IMR-90 (cell line): ENCODE results near the gene SLC35B2. TPM values are rescaled to one million over a fixed set of nuclear protein-coding genes. Genes with fewer than 3 reads are reported as not detected.

Source experiments
- ATAC-seq: fragments of 200-7000 bp; cut with Tn5 transposase; 2 replicates; pipeline ENCODE4 v1.9.1; 2020; ENCODE audit warnings: low read depth, mild to moderate bottlenecking, moderate library complexity
- BruUV-seq: library from RNA; stranded (reverse); fragments of 400-500 nt; replicated peaks from 2 replicates; lab custom pipeline; 2021; lab: Mats Ljungman, UMichigan
- CTCF ChIA-PET: fragments of 300-600 bp; formaldehyde crosslinking; extraction: SDS; loops from one replicate; lab custom pipeline; 2021; ENCODE audit warnings: antibody characterized with exemption; lab: Yijun Ruan, JAX
- POLR2A ChIA-PET: fragments of 300-600 bp; sonication (Branson Sonifier 250); formaldehyde crosslinking; loops from one replicate; lab custom pipeline; 2022; ENCODE audit warnings: antibody characterized with exemption; ENCODE audit not compliant: unreplicated experiment; lab: Charles Lee
- DNase-seq: peaks from one replicate; pipeline ENCODE4 v3.0.0; 2013
- H2AFZ ChIP-seq: replicated peaks from 2 replicates; pipeline ENCODE3; 2013; ENCODE audit warnings: low read length, mild to moderate bottlenecking; ENCODE audit not compliant: poor library complexity
- H2AK5ac ChIP-seq: 2 replicates; pipeline ENCODE4 v1.6.1; 2013; ENCODE audit warnings: low read depth, low read length, inconsistent platforms
- H2AK9ac ChIP-seq: replicated peaks from 2 replicates; pipeline ENCODE3; 2013; ENCODE audit warnings: mild to moderate bottlenecking, low read depth, low read length, moderate library complexity; ENCODE audit not compliant: poor library complexity
- H2BK120ac ChIP-seq: 2 replicates; pipeline ENCODE4 v1.6.1; 2013; ENCODE audit warnings: low read depth, low read length, inconsistent platforms
- H2BK15ac ChIP-seq: 3 replicates; pipeline ENCODE4 v1.6.1; 2013; ENCODE audit warnings: low read depth, low read length, inconsistent platforms
- H2BK20ac ChIP-seq: 2 replicates; pipeline ENCODE4 v1.6.1; 2013; ENCODE audit warnings: low read depth, mild to moderate bottlenecking, inconsistent platforms, low read length, moderate library complexity
- H2BK5ac ChIP-seq: 2 replicates; pipeline ENCODE4 v1.6.1; 2013; ENCODE audit warnings: mild to moderate bottlenecking, low read depth, low read length, inconsistent platforms; ENCODE audit not compliant: poor library complexity, severe bottlenecking
- H3K14ac ChIP-seq: replicated peaks from 2 replicates; pipeline ENCODE4 v1.6.1; 2013; ENCODE audit warnings: low read depth, low read length, inconsistent platforms
- H3K18ac ChIP-seq: 2 replicates; pipeline ENCODE4 v1.6.1; 2013; ENCODE audit warnings: low read depth, low read length, control low read depth
- H3K23ac ChIP-seq: 2 replicates; pipeline ENCODE4 v1.6.1; 2013; ENCODE audit warnings: low read depth, low read length, inconsistent platforms
- H3K27ac ChIP-seq: 2 replicates; pipeline ENCODE4 v1.5.1; 2013; ENCODE audit warnings: mild to moderate bottlenecking, control low read depth, low read length; ENCODE audit not compliant: insufficient read depth
- H3K27me3 ChIP-seq: 2 replicates; pipeline ENCODE4 v1.6.1; 2013; ENCODE audit warnings: low read length; ENCODE audit not compliant: control insufficient read depth, insufficient read depth
- H3K36me3 ChIP-seq: 2 replicates; pipeline ENCODE4 v1.6.1; 2013; ENCODE audit warnings: low read length, mixed read lengths; ENCODE audit not compliant: control insufficient read depth, insufficient read depth
- H3K4ac ChIP-seq: 2 replicates; pipeline ENCODE4 v1.6.1; 2013; ENCODE audit warnings: low read depth, low read length, inconsistent platforms
- H3K4me1 ChIP-seq: 2 replicates; pipeline ENCODE4 v1.6.1; 2013; ENCODE audit warnings: low read length, mixed read lengths; ENCODE audit not compliant: control insufficient read depth, insufficient read depth
- H3K4me2 ChIP-seq: 2 replicates; pipeline ENCODE4 v1.6.1; 2013; ENCODE audit warnings: low read depth, mild to moderate bottlenecking, control low read depth, low read length, moderate library complexity
- H3K4me3 ChIP-seq: 2 replicates; pipeline ENCODE4 v1.5.1; 2013; ENCODE audit warnings: low read depth, mild to moderate bottlenecking, control low read depth, low read length, moderate library complexity; ENCODE audit not compliant: insufficient read depth
- H3K56ac ChIP-seq: 2 replicates; pipeline ENCODE4 v1.6.1; 2013; ENCODE audit warnings: low read length, inconsistent platforms; ENCODE audit not compliant: insufficient read depth; ENCODE audit errors: extremely low read depth
- H3K79me1 ChIP-seq, 2 experiments: 2 replicates each; pipeline ENCODE4 v1.6.1; 2013; ENCODE audit warnings: low read length in 2 of 2, inconsistent platforms in 1 of 2, low read depth in 1 of 2
- H3K9ac ChIP-seq: 2 replicates; pipeline ENCODE4 v1.6.1; 2013; ENCODE audit warnings: low read depth, low read length, control low read depth
- H3K9me1 ChIP-seq: 2 replicates; pipeline ENCODE4 v1.6.1; 2013; ENCODE audit warnings: low read length, inconsistent platforms; ENCODE audit not compliant: insufficient read depth
- H3K9me3 ChIP-seq: 2 replicates; pipeline ENCODE4 v1.6.1; 2013; ENCODE audit warnings: low read length; ENCODE audit not compliant: control insufficient read depth, insufficient read depth
- H4K20me1 ChIP-seq: 2 replicates; pipeline ENCODE4 v1.6.1; 2013; ENCODE audit warnings: low read length, inconsistent platforms; ENCODE audit not compliant: insufficient read depth
- H4K5ac ChIP-seq: 2 replicates; pipeline ENCODE4 v1.6.1; 2013; ENCODE audit warnings: mild to moderate bottlenecking, low read depth, low read length, control low read depth
- H4K8ac ChIP-seq, 2 experiments: 2 replicates each; pipeline ENCODE4 v1.6.1; 2013; ENCODE audit warnings: low read depth in 2 of 2, low read length in 2 of 2, control low read depth in 1 of 2, inconsistent platforms in 1 of 2
- H4K91ac ChIP-seq: 2 replicates; pipeline ENCODE4 v1.6.1; 2013; ENCODE audit warnings: low read depth, low read length, inconsistent platforms; ENCODE audit not compliant: insufficient read depth
- BHLHE40 ChIP-seq: fragments of 150-350 bp; IDR thresholded peaks from 2 replicates; pipeline ENCODE4 v1.6.1; 2016; ENCODE audit warnings: mild to moderate bottlenecking, low read depth, low read length
- CHD1 ChIP-seq: IDR thresholded peaks from 2 replicates; pipeline ENCODE4 v1.6.1; 2012; ENCODE audit warnings: low read depth, low read length, improper control_type of control experiment
- ELK1 ChIP-seq: fragments of 150-350 bp; IDR thresholded peaks from 2 replicates; pipeline ENCODE4 v1.6.1; 2016; ENCODE audit warnings: low read depth, mild to moderate bottlenecking, low read length, moderate library complexity, borderline replicate concordance
- MAFK ChIP-seq: IDR thresholded peaks from 2 replicates; pipeline ENCODE4 v1.6.1; 2012; ENCODE audit warnings: low read depth, low read length, improper control_type of control experiment
- NFE2L2 ChIP-seq: fragments of 150-350 bp; IDR thresholded peaks from 2 replicates; pipeline ENCODE4 v1.6.1; 2016; ENCODE audit warnings: low read depth, mild to moderate bottlenecking, low read length
- POLR2A ChIP-seq: IDR thresholded peaks from 2 replicates; pipeline ENCODE4 v1.6.1; 2012; ENCODE audit warnings: mild to moderate bottlenecking, low read depth, low read length
- RAD21 ChIP-seq: IDR thresholded peaks from 2 replicates; pipeline ENCODE4 v1.6.1; 2012; ENCODE audit warnings: low read length, improper control_type of control experiment
- SMC3 ChIP-seq: fragments of 150-350 bp; IDR thresholded peaks from 2 replicates; pipeline ENCODE4 v1.6.1; 2016; ENCODE audit warnings: low read depth, mild to moderate bottlenecking, antibody characterized with exemption, low read length, moderate library complexity
- WGBS, 2 experiments: methylation state at CpG; one replicate each; pipeline versions ENCODE4 v1.1.5 to v1.1.7; 2013; ENCODE audit warnings: missing lambda C conversion rate in 2 of 2; ENCODE audit not compliant: insufficient read length in 1 of 2; ENCODE audit errors: extremely low coverage in 2 of 2; 5-methylcytosine and 5-hydroxymethylcytosine counted together
- dilution Hi-C: fragments of 300-500 bp; cut with HindIII; formaldehyde crosslinking; loops from one replicate; pipeline ENCODE4 v1.14.3; 2018; ENCODE audit warnings: low sequenced_read_pairs; ENCODE audit not compliant: unreplicated experiment
- in situ Hi-C: fragments of 300-500 bp; cut with MboI; formaldehyde crosslinking; loops from 3 replicates; pipeline ENCODE4 v1.14.3; 2019; ENCODE audit warnings: low sequenced_read_pairs, inconsistent platforms, mixed read lengths
- intact Hi-C: fragments of 100-400 bp; cut with micrococcal nuclease; formaldehyde crosslinking; loops from 2 replicates; pipeline ENCODE4 v1.10.0; 2022
- polyA plus RNA-seq, 3 experiments: library from polyadenylated mRNA; depleted of rRNA; stranded (reverse); fragments of >200 nt; gene quantifications; 2 replicates each; pipeline ENCODE4 v1.2.3, GENCODE V29; 2012; ENCODE audit warnings: low replicate concordance in 1 of 3
- total RNA-seq: library from RNA; depleted of rRNA; stranded (reverse); fragments of >200 nt; gene quantifications from 2 replicates; pipeline ENCODE4 v1.2.3, GENCODE V29; 2012
- TF ChIP-seq, protein P1 (sequence below): fragments of 150-350 bp; IDR thresholded peaks from 2 replicates; pipeline ENCODE4 v1.6.1; 2017; ENCODE audit warnings: mild to moderate bottlenecking, antibody characterized with exemption, low read length, low read depth

The SLC35B2 gene
- total and polyA plus RNA-seq, 2 of the 4 experiments (the other 2 are of a cell fraction): 51.4 to 89.9 TPM

- no peak for TF ChIP-seq ELK1
- TF ChIP-seq RAD21: no peak
These were observed 20.1 kb downstream of the SLC35B2 start (continued) for GRCh38 chr6:44237021-44237812.

DNA sequence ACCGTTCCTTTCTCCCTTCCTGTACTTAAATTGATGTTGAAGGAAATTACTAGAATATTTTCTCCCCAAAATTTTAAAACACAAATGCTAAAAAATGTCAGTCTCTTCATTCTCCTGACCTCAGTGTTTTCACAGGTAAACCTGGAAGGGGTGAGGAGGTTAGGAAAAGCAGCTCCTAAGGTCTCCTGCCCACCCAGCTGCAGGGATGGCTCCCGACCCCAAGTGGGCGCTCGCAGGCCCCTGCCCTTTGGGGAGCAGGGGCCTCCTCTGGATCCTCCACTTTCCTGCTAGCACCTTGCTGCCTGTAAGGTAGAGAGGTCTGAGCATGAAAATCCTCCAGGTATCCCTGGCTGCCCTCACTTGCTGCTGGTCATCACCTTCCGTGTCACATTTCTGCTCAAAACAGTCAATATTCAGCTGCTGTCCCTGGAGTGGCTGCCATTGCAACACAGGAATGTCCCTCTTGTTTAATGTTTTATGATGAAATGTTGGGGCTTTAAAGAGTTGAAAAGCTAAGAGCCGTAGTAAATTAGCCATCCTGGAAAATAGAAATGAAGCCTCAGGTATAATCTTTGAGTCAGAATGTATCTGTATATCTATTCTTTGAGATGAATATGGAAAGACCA, 21.3 kb downstream of the SLC35B2 start:
- Histone ChIP-seq H3K18ac (no peak overlapping the region), H4K8ac (no peak overlapping the region), H4K20me1 (no peaks in the 10 kb centered on the region), H3K4me1 (peaks cover 16% of the 10 kb centered on the region), H2AK9ac (no peak overlapping the region), H3K23ac (no peak overlapping the region), H3K9me3 (no peaks in the 10 kb centered on the region), H2BK20ac (no peak overlapping the region), H3K4ac (no peak overlapping the region), H3K4me2 (no peak overlapping the region), H2AK5ac (no peak overlapping the region), H3K27ac (no peak overlapping the region), H3K4me3 (no peak overlapping the region), H2BK120ac (no peak overlapping the region), H3K27me3 (no peaks in the 10 kb centered on the region), H3K14ac (no peak overlapping the region), H3K79me1 (0 out of 4 replicates have a peak, but pooled peaks cover 0 to 4% of the 10 kb centered on the region in 2 experiments), H2AFZ (no peak overlapping the region), H2BK5ac (no peak overlapping the region), H3K56ac (no peak overlapping the region), H3K36me3 (peaks cover 2% of the 10 kb centered on the region; the same call in 1 of the 2 replicates), H3K9me1 (peaks cover 4% of the 10 kb centered on the region), H4K91ac (no peak overlapping the region), H2BK15ac (no peak overlapping the region), H4K5ac (no peak overlapping the region), H3K9ac (no peak overlapping the region)
- in situ Hi-C loops (loop anchor here (5.0 kb wide), 1 partner anchor 129 kb away; no protein-coding TSS in a partner anchor), dilution Hi-C loops (no loop called here), intact Hi-C loops (no loop called here)
- no peak for ATAC-seq
- DNase-seq: no peak
- ChIA-PET CTCF (no interaction called here), POLR2A (no interaction called here)
- 100% methylated on average over 1 of the region's 6 CpGs; no CpG with 5 or more reads in 1 of the 2 experiments for WGBS, 2 experiments
- no TSS peak for BruUV-seq
- TF ChIP-seq NFE2L2 (no peak), ELK1 (no peak), MAFK (no peak), SMC3 (no peak), RAD21 (no peak), CHD1 (no peak), POLR2A (no peak), BHLHE40 (no peak)
- TF ChIP-seq, protein P1, sequence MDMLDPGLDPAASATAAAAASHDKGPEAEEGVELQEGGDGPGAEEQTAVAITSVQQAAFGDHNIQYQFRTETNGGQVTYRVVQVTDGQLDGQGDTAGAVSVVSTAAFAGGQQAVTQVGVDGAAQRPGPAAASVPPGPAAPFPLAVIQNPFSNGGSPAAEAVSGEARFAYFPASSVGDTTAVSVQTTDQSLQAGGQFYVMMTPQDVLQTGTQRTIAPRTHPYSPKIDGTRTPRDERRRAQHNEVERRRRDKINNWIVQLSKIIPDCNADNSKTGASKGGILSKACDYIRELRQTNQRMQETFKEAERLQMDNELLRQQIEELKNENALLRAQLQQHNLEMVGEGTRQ: no peak
